GM12892 (cell line): ENCODE data around the gene FAM163B.
"Not testable (repeated sequence)": the region's sequence is repeated elsewhere in the genome, so short reads cannot be mapped to it uniquely, and the experiment has no call there.

Source experiments
- DNase-seq: peaks from one replicate; pipeline ENCODE4 v3.0.0; 2011; ENCODE audit not compliant: insufficient read length
- FAIRE-seq: peaks from 2 replicates; lab custom pipeline; 2011; peaks lifted over from hg19 to GRCh38; lab: Jason Lieb, UNC
- POLR2A ChIP-seq: IDR thresholded peaks from 2 replicates; pipeline ENCODE4 v1.6.1; 2011; ENCODE audit warnings: low read depth, low read length, control low read depth
- POLR2AphosphoS5 ChIP-seq: IDR thresholded peaks from 2 replicates; pipeline ENCODE4 v1.6.1; 2011; ENCODE audit warnings: low read depth, low read length, control low read depth
- TAF1 ChIP-seq: IDR thresholded peaks from 2 replicates; pipeline ENCODE4 v1.6.1; 2011; ENCODE audit warnings: low read depth, mild to moderate bottlenecking, control low read depth, low read length, borderline replicate concordance

Gene FAM163B

DNA sequence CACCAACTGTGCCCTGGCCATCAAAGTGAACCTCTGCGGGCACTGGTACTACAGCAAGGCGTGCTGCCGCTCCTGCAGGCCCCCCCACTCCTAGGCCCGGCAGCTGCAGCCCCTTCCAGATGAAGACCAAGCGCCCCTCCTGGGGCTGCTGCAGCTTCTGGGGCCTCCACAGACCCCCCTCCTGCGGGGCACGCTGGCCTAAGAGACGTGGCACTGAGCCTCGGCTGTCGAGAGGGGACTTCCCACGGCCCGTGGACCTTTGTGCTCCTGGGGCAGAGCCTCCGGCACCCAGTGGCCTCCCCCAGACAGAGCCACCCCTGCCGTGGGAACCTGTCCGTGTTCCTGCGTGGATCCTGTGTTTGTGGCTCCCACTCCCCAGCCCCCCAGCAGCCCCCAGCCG is 34.4 kb downstream of the FAM163B start:
- DNase-seq (no peak), FAIRE-seq (no peak)
- TF ChIP-seq POLR2AphosphoS5 (no peak), POLR2A (no peak), TAF1 (no peak)

DNA sequence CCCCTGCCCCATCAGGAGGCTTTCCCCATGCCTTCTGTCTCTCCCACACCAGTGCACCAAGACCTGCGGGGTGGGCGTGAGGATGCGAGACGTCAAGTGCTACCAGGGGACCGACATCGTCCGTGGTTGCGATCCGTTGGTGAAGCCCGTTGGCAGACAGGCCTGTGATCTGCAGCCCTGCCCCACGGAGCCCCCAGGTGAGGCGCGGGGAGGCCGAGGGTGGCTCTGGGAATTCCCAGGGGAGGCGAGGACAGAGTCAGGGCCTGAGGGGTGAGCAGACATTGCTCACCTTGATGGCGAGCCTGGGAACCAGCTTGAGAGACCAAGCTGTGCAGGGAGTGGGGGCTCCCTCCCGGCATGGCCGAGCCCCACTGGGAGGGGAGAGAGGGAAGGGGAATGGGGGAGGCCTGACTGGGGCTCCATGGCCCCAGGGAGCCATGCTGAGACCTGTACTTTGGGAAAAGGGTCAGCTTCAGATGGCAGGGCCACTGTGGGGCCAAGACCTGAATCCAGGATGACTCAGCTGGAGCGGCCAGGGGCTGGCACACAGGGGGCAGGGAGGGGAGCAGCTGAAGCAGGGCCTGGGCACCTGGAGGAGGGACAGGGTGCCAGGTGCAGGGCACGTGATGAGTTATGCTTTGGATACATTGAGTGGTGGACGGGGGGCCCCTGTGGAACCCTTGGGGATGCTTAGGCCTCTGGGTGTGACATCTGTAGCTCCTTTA is 35.2 kb downstream of the FAM163B start:
- DNase-seq (no peak), FAIRE-seq (no peak)
- no peak for TF ChIP-seq POLR2AphosphoS5
- no peak for TF ChIP-seq TAF1
- TF ChIP-seq POLR2A = no peak

DNA sequence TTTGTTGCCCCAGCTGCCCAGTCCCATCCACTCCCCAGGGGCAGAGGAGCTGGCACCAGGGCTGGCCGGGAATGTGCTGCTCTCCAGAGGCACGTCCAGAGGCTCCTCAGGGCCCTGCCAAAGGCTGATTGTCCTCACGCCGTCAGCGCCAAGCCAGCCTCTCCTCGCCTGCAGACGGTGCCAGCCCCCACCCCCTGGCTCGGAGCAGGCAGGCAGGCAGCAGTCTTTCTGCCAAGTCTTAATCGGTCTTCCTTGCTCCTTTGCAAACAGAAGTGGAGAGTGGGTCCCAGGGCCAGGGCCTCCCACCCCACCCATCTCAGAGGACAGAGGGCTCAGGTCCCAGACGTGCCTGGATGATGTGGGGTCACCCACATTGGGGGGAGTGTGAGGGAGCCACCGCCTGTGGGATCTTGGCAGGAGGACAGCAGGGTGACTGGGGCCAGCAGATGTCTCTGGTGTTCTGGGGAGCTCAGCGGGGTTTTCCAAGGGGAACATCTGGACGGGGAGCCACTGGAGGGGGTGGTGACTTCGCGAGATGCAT is 36.3 kb downstream of the FAM163B start:
- TF ChIP-seq POLR2A = no peak
- TF ChIP-seq TAF1 = no peak
- no peak for TF ChIP-seq POLR2AphosphoS5
- FAIRE-seq = no peak
- no peak for DNase-seq

DNA sequence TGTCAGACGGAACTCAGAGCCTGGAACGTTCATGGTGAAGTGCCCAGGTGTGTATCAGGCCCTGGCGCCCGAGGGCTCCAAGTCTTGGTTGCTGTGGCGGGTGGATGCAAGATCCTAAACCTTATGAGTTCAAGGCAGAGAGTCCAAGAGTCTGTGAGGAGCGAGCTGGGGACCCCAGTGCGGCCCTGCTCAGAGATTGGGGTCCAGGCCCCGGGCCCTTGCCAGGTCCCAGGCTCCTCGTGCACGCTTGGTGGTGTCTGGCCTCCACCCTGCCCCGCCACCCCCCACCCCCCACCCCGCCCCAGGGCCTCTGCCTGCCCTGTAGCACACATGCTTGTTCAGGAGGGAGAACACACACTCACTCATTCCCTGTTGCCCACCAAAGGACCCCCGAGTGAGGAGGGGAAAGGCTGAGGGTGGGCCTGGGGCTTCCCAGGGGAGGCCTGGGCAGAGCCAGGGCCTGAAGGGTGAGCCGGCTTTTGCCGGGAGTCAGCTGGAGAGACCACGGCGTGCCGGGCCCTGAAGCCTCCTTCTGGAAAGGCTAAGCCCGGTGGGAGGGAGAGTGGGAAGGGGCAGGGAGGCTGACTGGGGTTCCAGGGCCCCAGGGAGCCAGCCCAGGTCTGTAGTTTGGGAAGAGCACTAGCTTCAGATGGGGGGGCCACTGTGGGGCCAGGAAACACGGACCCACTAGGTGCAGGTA is 37.1 kb downstream of the FAM163B start:
- TF ChIP-seq POLR2AphosphoS5 (no peak), POLR2A (no peak), TAF1 (no peak)
- FAIRE-seq = no peak
- DNase-seq = no peak

DNA sequence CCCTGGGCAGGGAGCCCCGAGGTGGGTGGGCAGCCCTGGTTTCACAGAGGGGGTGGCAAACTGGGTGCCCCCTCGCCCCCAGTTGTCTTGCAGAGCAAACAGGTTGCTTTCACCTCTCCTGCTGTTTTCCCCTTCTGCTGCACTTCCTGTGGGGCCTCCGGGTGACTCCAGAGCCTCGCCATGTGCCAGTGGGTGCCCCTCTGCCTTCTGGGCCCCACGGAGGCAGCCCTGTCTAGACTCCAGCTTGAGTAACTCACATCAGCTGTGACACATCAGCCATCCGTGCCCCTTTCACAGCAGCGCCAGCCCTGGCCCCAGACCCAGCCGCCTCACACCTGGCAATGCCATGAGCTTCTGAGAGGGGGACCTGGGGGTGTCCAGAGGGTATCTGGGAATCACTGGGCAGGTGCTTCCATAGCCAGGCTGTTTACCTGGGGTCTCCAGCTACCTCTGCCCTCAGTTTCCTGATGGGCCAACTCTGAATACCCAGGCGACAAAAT is 37.7 kb downstream of the FAM163B start:
- no peak for TF ChIP-seq TAF1
- FAIRE-seq (no peak), DNase-seq (no peak)

DNA sequence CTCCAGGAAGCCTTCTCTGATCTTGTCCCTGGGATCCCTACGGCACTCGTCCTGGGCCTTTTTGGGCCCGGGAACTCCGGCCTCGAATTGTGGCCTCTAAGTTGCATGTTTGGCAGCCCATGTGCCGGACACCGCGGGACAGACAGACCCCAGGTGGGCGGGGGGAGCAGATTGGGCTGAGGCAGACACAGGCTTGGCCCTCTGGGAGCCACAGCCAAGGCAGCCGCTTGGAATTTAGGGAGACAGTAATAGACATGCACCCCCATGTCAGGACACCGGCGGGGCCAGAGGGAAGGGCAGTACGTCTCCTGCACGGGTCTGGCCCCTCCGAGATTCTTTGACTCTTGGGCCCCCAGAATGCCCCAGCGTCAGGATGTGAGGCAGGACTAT is 38.5 kb downstream of the FAM163B start:
- DNase-seq (no peak), FAIRE-seq (no peak)
- TF ChIP-seq TAF1 (no peak), POLR2A (no peak), POLR2AphosphoS5 (no peak)

DNA sequence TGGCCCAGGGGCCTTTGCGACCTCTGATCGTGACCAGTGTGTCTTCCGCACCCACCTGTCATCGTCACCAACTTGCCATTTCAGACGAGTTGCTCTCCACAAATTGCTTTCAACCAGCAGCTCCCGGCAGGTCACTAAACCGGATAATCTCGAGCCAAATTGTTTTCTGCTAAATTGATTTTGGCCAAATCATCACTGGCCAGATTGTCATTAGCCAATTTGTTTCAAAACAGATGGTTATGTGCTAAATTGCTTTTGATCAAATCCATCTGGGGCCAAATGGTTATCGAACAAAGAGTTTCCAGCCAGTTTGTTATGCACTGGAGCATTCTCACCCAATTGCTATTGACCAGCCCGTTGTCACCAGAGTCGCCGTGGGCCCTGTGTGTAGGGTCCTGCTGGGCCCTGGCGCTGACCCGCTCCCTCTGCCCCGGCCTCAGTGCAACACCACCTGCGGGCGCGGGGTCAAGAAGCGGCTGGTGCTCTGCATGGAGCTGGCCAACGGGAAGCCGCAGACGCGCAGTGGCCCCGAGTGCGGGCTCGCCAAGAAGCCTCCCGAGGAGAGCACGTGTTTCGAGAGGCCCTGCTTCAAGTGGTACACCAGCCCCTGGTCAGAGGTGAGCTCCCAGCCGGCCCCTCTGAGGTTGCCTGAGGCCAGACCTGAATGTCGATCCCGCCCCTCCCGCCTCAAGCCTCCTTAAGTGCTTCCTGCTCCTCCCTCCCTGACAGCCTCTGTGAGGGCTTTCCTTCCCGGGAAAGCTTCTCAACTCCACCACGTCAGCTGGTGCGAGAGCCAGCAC is 39.1 kb downstream of the FAM163B start:
- FAIRE-seq (no peak), DNase-seq (no peak)
- no peak for TF ChIP-seq TAF1
- TF ChIP-seq POLR2A = no peak

DNA sequence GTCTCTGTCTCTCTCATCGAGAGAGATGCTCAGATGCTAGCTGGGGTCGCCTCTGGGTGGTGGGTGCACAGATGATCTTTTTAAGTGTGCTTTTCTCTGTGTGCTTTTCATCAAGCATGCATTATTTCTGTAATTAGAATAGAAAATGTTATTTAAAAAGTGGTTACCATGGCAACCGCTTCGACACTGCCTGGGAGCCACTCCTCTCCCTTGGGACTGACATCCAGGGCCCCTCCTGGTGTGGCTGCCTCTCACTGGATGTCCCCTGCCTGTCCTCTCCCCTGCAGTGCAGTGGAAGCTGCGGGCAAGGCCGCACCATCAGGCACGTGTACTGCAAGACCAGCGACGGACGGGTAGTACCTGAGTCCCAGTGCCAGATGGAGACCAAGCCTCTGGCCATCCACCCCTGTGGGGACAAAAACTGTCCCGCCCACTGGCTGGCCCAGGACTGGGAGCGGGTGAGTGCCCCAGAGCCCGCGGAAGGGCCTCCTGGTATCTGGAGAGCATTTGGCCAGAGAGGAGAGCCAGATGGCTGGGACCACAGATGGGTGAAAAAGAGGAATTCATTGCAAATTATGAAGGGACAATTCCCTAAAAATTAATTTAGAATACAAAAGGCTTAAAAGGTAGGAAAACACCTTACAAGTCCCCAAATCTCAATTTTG is 39.9 kb downstream of the FAM163B start:
- FAIRE-seq (no peak), DNase-seq (no peak)
- TF ChIP-seq POLR2A (no peak), POLR2AphosphoS5 (no peak), TAF1 (no peak)

DNA sequence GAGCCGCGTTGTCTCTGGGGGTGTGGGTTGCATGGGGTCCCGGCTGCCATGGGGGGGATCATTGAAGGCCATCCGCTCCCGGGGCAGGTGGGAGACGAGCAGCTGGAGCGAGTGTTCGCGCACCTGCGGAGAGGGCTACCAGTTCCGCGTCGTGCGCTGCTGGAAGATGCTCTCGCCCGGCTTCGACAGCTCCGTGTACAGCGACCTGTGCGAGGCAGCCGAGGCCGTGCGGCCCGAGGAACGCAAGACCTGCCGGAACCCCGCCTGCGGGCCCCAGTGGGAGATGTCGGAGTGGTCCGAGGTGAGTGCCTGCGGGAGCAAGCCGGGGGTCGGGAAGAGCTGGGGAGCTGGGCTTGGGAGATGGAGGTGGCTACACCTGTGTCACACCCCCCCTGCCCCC is 41.0 kb downstream of the FAM163B start:
- TF ChIP-seq POLR2AphosphoS5 (no peak), TAF1 (no peak), POLR2A (no peak)
- FAIRE-seq (no peak), DNase-seq (no peak)

DNA sequence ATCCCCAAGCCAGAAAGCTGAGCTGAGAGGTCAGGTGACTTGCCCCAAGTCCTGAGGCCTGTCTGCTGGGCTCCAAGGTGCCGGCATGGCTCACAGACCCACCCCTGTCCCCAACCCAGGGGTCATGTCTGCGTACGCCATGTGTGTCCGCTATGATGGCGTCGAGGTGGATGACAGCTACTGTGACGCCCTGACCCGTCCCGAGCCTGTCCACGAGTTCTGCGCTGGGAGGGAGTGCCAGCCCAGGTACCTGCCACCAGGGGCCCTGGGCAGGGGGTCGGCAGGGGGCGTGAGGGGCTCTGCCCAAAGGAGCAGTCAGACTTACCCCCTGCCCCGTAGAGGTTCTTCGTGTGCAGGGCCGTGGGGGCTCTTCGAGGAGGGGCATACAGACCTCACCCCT is 42.4 kb downstream of the FAM163B start:
- DNase-seq (no peak), FAIRE-seq (no peak)
- TF ChIP-seq POLR2AphosphoS5 (no peak), POLR2A (no peak), TAF1 (no peak)

DNA sequence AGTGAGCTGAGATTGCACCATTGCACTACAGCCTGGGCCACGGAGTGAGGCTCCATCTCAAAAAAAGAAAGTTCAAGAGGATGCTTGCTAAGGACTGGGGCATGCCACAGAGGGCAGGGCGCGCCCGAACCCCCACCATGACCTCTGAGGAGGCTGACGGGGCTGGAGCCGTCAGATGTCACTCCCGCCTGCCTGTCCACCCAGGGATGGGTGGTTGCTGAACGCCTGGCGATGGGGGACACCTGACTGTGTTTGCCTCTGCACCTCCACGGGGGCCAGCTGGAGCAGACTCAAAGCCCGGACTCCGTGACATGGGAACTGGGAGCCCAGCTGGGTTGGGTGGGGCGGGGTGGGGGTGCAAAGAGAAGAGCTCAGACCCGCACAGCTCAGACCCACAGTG is 42.8 kb downstream of the FAM163B start:
- DNase-seq (no peak), FAIRE-seq (no peak)
- TF ChIP-seq POLR2AphosphoS5 = no peak
- TF ChIP-seq POLR2A = no peak
- no peak for TF ChIP-seq TAF1

DNA sequence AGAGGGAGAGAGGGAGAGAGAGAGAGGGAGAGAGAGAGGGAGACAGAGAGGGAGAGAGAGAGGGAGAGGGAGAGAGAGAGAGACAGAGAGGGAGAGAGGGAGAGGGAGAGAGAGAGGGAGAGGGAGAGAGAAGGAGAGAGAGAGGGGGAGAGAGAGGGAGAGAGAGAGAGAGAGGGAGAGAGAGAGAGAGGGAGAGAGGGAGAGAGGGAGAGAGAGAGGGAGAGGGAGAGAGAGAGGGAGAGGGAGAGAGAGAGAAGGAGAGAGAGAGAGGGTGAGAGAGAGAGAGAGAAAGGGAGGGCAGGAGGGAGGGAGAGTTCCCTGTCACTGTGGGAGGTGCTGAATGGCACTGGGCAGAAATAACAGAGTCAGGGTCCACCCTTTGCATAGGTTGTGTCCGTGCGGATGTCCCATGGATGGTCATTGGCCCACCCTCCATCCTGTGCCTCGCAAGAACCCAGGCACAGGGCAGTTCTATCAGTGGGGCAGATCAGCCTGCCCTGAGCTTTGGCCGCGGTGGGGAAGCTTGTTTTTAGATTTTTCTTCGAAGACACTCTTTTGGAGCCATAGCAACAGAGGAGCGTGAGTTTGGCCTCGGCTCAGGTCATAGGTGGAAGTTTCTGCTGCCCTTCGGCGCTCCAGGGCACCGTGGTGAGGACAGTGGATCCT is 44.6 kb downstream of the FAM163B start:
- no peak for TF ChIP-seq POLR2A
- TF ChIP-seq TAF1 = no peak
- TF ChIP-seq POLR2AphosphoS5 = no peak
- FAIRE-seq (no peak), DNase-seq (no peak)

DNA sequence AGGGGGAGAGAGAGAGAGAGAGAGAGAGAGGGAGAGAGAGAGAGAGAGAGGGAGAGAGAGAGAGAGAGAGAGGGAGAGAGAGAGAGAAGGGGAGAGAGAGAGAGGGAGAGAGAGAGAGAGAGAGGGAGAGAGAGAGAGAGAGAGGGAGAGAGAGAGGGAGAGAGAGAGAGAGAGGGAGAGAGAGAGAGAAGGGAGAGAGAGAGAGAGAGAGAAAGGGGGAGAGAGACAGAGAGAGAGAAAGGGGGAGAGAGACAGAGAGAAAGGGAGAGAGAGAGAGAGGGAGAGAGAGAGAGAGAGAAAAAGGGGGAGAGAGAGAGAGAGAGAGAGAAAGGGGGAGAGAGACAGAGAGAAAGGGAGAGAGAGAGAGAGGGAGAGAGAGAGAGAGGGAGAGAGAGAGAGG is 45.4 kb downstream of the FAM163B start:
- FAIRE-seq, DNase-seq: not testable (repeated sequence)
